PC-3 (cell line): ENCODE results near the gene ERGIC1. TPM values are rescaled to one million over a fixed set of nuclear protein-coding genes. Genes with fewer than 3 reads are reported as not detected.

Experiments used
- ATAC-seq: fragments of 200-7000 bp; cut with Tn5 transposase; 2 replicates; pipeline ENCODE4 v1.9.1; 2020; ENCODE audit warnings: mild to moderate bottlenecking, moderate library complexity
- BruUV-seq: library from RNA; stranded (reverse); fragments of 400-500 nt; replicated peaks from 2 replicates; lab custom pipeline; 2021; lab: Mats Ljungman, UMichigan
- CTCF ChIA-PET: fragments of 300-600 bp; sonication (Branson Sonifier 250); formaldehyde crosslinking; loops from one replicate; lab custom pipeline; 2022; ENCODE audit warnings: antibody characterized with exemption; lab: Charles Lee
- POLR2A ChIA-PET: fragments of 300-600 bp; sonication (Branson Sonifier 250); formaldehyde crosslinking; loops from one replicate; lab custom pipeline; 2022; ENCODE audit warnings: antibody characterized with exemption; ENCODE audit not compliant: unreplicated experiment; lab: Charles Lee
- DNase-seq: peaks from one replicate; pipeline ENCODE4 v3.0.0-alpha.2; 2015
- H2AFZ ChIP-seq: fragments of 300-600 bp; sonication (generic); 2 replicates; pipeline ENCODE4 v1.6.0; 2016; ENCODE audit warnings: antibody characterized with exemption, low read length
- H3F3A ChIP-seq: fragments of 300-600 bp; sonication (generic); one replicate; pipeline ENCODE4 v1.6.0; 2017; ENCODE audit warnings: antibody characterized with exemption, low read length, control low read depth, mild to moderate bottlenecking; ENCODE audit not compliant: unreplicated experiment
- H3K27ac ChIP-seq: fragments of 300-600 bp; sonication (generic); 2 replicates; pipeline ENCODE4 v1.5.1; 2016; ENCODE audit warnings: mild to moderate bottlenecking, low read length
- H3K27me3 ChIP-seq: fragments of 300-600 bp; sonication (generic); 2 replicates; pipeline ENCODE4 v1.6.1; 2016; ENCODE audit warnings: low read length, mixed read lengths
- H3K36me3 ChIP-seq: fragments of 300-600 bp; sonication (generic); 2 replicates; pipeline ENCODE4 v1.6.1; 2016; ENCODE audit warnings: low read depth, mixed run types, low read length, mixed read lengths
- H3K4me1 ChIP-seq: fragments of 300-600 bp; sonication (generic); 2 replicates; pipeline ENCODE4 v1.5.1; 2016; ENCODE audit warnings: low read length; ENCODE audit not compliant: insufficient read depth
- H3K4me2 ChIP-seq: fragments of 300-600 bp; sonication (generic); 2 replicates; pipeline ENCODE4 v1.6.0; 2016; ENCODE audit warnings: low read length
- H3K4me3 ChIP-seq: fragments of 300-600 bp; sonication (generic); 2 replicates; pipeline ENCODE4 v1.5.1; 2016; ENCODE audit warnings: mild to moderate bottlenecking, low read length, mixed read lengths
- H3K79me2 ChIP-seq: fragments of 300-600 bp; sonication (generic); 2 replicates; pipeline ENCODE4 v1.6.1; 2017; ENCODE audit warnings: low read length, mixed read lengths
- H3K9ac ChIP-seq: fragments of 300-600 bp; sonication (generic); 2 replicates; pipeline ENCODE4 v1.6.0; 2016; ENCODE audit warnings: mild to moderate bottlenecking, low read length
- H3K9me2 ChIP-seq: fragments of 300-600 bp; sonication (generic); replicated peaks from 2 replicates; pipeline ENCODE4 v1.6.1; 2016; ENCODE audit warnings: mixed run types, low read length, mixed read lengths
- H3K9me3 ChIP-seq: fragments of 300-600 bp; sonication (generic); 2 replicates; pipeline ENCODE4 v1.6.1; 2016; ENCODE audit warnings: low read length, mixed read lengths
- H4K20me1 ChIP-seq: fragments of 300-600 bp; sonication (generic); 2 replicates; pipeline ENCODE4 v1.6.1; 2016; ENCODE audit warnings: low read length, mixed read lengths
- CTCF ChIP-seq: fragments of 300-600 bp; sonication (generic); conservative IDR thresholded peaks from 2 replicates; pipeline ENCODE4 v1.5.1; 2017; ENCODE audit warnings: antibody characterized with exemption, low read depth, mild to moderate bottlenecking, low read length
- EZH2 ChIP-seq: fragments of 300-600 bp; sonication (generic); IDR thresholded peaks from one replicate; pipeline ENCODE4 v1.6.1; 2017; ENCODE audit warnings: antibody characterized with exemption, mild to moderate bottlenecking, low read length; ENCODE audit not compliant: unreplicated experiment
- EZH2phosphoT487 ChIP-seq: fragments of 300-600 bp; sonication (generic); IDR thresholded peaks from 2 replicates; pipeline ENCODE4 v1.6.1; 2018; ENCODE audit warnings: mild to moderate bottlenecking, antibody characterized with exemption, low read length, borderline replicate concordance
- intact Hi-C: fragments of 100-400 bp; cut with micrococcal nuclease; formaldehyde crosslinking; loops from 2 replicates; pipeline ENCODE4 v1.9.0; 2023
- total RNA-seq: library from RNA; depleted of rRNA; stranded (reverse); fragments of >200 nt; gene quantifications from 2 replicates; pipeline ENCODE4 v1.2.3, GENCODE V29; 2014

ERGIC1 gene
- total RNA-seq, 1 experiment from 2014 or later = 148 TPM

GRCh38 chr5:172798422-172799215 lies 35.4 kb upstream of the ERGIC1 start:
- POLR2A ChIA-PET = interaction anchor here (0.5 to 0.9 kb wide), 2 partner anchors 27 to 71 kb away, joined by 3 read pairs; no protein-coding TSS in a partner anchor

GRCh38 chr5:172799416-172799815 lies 34.6 kb upstream of the ERGIC1 start:
- Histone ChIP-seq H3K27ac (peak overlapping the region; percentile 94), H3K79me2 (no peaks in the 10 kb centered on the region), H3K9me2 (no peaks in the 10 kb centered on the region), H3K27me3 (no peaks in the 10 kb centered on the region), H3K36me3 (no peaks in the 10 kb centered on the region), H3K9ac (peak overlapping the region; percentile 75), H2AFZ (no peak overlapping the region), H3K4me1 (peaks cover 57% of the 10 kb centered on the region), H3F3A (no peaks in the 10 kb centered on the region), H4K20me1 (no peaks in the 10 kb centered on the region), H3K4me2 (peak overlapping the region; percentile 55), H3K4me3 (no peak overlapping the region), H3K9me3 (no peaks in the 10 kb centered on the region)
- DNase-seq (no peak), ATAC-seq (no peak)
- TF ChIP-seq CTCF = no peak
- TF ChIP-seq EZH2phosphoT487 = no peak
- intact Hi-C loops = no loop called here
- ChIA-PET CTCF (no interaction called here), POLR2A (no interaction called here)
- BruUV-seq = no TSS peak

More at GRCh38 chr5:172798422-172799215, 35.4 kb upstream of the ERGIC1 start:
- Histone ChIP-seq H2AFZ (no peak overlapping the region), H3K27me3 (no peaks in the 10 kb centered on the region), H3K9me3 (no peaks in the 10 kb centered on the region), H3K27ac (peak overlapping the region; percentile 94), H3F3A (no peaks in the 10 kb centered on the region), H3K4me2 (peak overlapping the region; percentile 76), H3K79me2 (no peaks in the 10 kb centered on the region), H4K20me1 (no peaks in the 10 kb centered on the region), H3K9me2 (no peaks in the 10 kb centered on the region), H3K4me1 (peaks cover 65% of the 10 kb centered on the region), H3K4me3 (no peak overlapping the region), H3K36me3 (no peaks in the 10 kb centered on the region), H3K9ac (peak overlapping the region; percentile 75)
- no peak for TF ChIP-seq EZH2
- TSS peak; percentile 71 for BruUV-seq
- DNase-seq (peak; percentile 91), ATAC-seq (peak; percentile 78)
- CTCF ChIA-PET = interaction anchor here (1.9 kb wide), 1 partner anchor 27 kb away, joined by 4 read pairs; no protein-coding TSS in a partner anchor
- intact Hi-C loops = loop anchor here (1.0 kb wide), 3 partner anchors 16 to 26 kb away; no protein-coding TSS in a partner anchor

GRCh38 chr5:172800088-172800551 lies 33.9 kb upstream of the ERGIC1 start:
- Histone ChIP-seq H4K20me1 (no peaks in the 10 kb centered on the region), H3K27ac (peak overlapping the region; percentile 94), H3K4me2 (no peak overlapping the region), H3K9me2 (no peaks in the 10 kb centered on the region), H3K4me1 (peaks cover 55% of the 10 kb centered on the region), H3K9me3 (no peaks in the 10 kb centered on the region), H3K79me2 (no peaks in the 10 kb centered on the region), H3K9ac (peak overlapping the region; percentile 75), H3K27me3 (no peaks in the 10 kb centered on the region), H3F3A (no peaks in the 10 kb centered on the region), H2AFZ (no peak overlapping the region), H3K4me3 (no peak overlapping the region), H3K36me3 (no peaks in the 10 kb centered on the region)
- DNase-seq (peak; percentile 64), ATAC-seq (peak; percentile 26)
- ChIA-PET CTCF (no interaction called here), POLR2A (interaction anchor here (0.7 kb wide), 1 partner anchor 28 kb away, joined by 3 read pairs; no protein-coding TSS in a partner anchor)
- intact Hi-C loops = no loop called here
- BruUV-seq = no TSS peak
- TF ChIP-seq CTCF (no peak), EZH2phosphoT487 (no peak), EZH2 (no peak)
